Measurements from ENCODE around the gene MAP3K9.
"Not testable (repeated sequence)": the region's sequence is repeated elsewhere in the genome, so short reads cannot be mapped to it uniquely, and the experiment has no call there.

Gene MAP3K9

DNA sequence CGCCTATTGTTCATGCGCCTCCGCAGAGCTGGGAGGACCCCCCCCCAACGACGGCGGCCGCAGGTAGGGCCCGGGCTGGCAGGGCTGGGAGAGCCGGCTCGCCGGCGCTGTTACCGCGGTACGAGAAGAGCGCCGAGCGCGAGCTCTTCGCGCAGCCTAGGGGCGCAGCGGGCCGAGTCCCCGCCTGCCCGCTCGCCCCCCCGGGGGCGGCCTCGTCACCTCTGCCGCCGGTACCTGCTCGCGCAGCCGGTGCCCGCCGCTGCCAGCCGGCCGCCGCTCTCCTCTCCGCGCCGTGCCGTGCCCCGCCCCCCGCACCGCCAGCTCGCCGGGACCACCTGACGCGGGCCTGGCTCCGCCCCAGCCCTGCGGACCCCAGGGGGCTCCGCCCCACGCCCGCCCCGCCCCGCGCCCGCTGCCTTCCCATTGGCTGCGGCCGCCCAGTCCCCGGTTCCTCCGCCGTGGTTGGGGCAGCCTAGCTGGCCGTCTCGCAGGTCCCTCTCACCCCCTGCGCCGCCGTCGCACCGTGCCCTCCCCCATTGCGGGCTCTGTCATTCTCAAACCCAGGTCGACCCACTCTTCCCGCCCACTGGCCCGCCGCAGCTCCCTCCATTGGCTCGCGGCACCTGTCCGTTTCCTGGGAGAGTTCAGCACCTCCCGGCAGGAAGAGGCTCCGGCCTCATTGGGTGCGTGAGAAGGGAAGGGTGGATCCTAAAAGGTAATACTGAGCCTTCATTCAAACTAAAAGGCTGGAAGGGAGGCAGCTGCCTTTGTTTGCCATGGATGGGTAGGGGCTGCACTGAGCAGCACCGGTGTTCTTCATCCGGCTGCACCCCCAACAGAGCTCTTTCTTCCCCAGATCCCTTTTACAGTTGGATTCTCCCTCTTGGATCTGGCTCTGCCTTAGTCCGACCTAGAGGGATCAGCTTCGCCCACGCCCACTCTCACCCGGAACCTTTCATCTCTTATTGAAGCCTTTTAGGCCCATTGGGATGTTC, at the start of gene MAP3K9:
TSS of gene MAP3K9 (minus strand) at position 289 of the 995 bp plus-strand sequence. CDS start 342 bp downstream, outside the sequence.
- DNase-seq = peak; percentile 92

DNA sequence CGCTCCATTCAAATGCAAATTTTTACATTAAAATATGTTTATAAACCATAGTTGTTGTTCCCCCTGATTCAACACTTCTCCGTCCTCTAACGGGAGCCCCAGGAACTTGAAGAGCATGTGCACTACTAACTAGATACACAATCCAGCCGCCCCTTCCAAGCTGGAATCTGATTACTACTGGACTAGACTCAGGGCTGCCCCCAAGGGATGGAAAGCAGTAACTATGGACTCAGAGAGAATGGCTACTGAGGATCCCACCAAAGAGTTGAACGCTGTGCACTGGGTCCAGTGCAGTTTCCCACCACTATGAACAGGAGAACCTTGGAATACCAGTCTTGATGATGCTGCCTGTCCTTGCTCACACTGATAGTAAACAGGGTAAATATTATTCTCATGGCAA, 49.3 kb upstream of the MAP3K9 start:
- DNase-seq = no peak

DNA sequence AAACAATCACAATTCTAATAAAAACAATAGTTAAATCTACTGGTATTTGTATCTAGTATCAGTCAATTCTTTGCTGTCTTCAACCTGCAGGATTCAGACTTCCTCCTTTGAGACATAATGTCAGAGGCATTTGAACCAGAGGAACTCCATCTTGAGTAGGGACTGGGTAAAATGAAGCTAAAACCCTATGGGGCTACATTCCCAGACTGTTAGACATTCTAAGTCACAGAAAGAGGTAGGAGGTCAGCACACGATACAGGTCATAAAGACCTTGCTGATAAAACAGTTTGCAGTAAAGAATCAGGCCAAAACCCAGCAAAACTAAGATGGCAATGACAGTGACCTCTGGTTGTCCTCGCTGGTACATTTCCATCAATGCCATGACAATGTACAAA, 48.2 kb upstream of the MAP3K9 start:
- DNase-seq = no peak

DNA sequence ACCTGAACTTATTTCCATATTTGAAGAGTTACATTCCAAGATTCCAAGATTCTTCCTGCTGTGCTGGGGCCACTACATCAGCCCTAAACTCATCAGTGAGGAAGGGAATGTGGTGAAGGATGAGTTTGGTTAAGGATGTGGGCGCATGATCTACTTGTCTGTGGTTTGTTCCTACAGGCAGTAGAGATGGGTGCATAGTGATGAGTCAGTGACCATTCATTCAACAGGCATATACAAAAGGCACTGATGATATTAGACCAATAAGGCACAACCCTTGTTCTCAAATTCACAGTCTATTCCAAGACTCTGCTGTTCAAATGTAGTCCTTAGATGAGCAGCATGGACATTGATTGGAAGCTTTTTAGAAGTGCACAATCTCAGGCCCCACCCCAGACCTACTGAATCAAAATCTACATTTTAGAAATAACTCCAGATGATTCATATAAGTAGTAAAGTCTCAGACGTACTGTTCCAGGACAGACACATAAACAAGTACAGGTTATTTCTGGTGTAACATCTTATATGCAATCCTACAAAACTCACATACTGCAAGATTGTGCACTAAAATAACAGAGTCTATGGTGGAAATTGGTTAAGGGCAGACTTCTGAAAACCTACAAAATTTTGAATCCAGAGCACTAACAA, 47.7 kb upstream of the MAP3K9 start:
- DNase-seq = no peak

DNA sequence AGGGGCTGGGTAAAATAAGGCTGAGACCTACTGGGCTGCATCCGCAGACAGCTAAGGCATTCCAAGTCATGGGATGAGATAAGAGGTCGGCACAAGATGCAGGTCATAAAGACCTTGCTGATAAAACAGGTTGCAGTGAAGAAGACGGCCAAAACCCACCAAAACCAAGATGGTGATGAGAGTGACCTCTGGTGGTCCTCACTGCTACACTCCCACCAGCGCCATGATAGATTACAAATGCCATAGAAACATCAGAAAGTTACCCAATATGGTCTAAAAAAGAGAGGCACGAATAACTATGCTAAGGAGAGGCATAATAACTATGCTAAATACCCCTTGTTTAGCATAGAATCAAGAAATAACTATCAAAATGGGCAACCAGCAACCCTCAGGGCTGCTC, 46.2 kb upstream of the MAP3K9 start:
- no peak for DNase-seq

DNA sequence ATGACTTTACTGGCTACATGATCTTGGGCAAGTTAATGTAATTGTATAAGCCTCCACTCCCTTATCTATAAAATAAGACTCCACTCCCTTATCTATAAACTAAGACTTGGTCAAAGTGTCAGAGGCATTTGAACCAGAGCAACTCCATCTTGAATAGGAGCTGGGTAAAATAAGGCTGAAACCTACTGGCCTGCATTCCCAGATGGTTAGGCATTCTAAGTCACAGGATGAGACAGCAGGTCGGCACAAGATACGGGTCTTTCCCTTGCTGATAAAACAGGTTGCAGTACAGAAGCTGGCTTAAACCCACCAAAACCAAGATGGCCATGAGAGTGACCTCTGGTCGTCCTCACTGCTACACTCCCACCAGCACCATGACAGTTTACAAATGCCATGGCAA, 44.3 kb upstream of the MAP3K9 start:
- not testable (repeated sequence) for DNase-seq

DNA sequence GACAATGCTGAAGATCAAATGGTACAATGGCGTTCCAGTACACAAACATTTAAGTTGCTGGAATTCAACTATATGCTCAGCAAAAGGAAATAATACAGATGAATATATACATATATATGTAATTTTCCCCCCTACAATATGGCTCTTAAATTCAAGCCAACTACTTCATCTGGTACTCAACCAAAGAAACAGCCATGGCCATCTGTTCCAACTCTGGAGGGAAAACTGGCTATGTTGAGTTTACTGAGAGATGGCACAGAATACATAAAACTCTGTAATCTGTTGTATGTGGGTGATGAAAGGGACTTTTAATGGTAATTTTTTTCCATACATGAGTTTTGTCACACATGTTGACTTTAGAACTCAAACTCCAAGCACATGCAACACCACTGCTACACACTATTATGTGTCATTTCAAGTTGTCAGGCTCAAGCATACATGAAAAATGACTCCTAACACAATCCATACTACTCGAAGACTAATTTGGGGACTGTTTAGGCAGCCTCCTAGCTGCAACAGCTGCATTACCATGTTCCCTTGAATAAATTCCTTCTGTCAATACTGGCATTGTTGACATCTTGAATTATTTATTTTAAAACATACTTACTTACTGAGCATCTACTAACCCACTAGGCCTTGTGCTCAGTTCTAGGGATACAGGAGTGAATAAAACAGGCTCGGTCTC, 38.2 kb upstream of the MAP3K9 start:
- DNase-seq = no peak

DNA sequence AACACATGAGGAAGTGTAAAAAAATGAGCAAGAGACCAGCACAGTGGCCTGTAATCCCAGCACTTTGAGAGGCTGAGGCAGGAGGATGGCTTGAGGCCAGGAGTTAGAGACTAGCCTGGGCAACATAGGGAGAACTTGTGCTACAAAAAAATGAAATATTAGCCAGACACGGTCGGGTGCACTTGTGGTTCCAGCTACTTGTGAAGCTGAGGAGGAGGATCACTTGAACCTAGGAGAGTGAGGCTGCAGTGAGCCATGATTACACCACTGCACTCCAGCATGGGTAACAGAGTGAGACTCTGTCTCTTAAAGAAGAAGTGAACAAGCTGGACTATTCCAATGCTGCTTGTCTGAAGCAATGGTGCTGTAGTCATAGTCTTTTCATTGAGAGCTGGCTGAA, 36.3 kb upstream of the MAP3K9 start:
- no peak for DNase-seq

DNA sequence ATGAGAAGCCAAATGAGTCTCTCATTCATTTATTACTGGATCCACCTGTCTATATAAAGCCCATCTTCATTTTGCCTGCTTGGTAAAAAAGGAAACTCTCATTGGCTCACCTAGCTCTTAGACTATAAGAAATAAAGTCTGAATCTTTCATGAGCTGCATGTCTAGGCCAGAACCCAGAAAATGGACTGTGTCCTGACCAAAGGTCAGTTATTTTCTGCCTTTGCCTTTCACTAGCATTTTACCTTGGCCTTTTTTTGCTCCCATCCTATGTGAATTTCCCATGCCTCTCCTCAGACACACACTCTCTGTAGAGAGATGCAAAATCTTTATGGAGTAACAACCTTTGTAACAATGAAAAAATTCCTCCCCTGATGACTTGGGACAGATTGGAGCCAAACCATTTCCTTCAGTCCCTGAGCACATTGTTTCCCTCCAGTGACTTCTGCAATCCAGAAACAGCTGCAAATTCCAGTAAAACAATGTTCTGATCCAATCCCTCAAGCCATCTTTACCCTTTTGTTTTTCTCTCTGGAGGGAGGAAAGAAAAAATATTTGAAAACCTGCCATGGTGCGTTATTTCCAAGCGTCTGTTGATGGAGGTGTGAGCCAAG, 33.6 kb upstream of the MAP3K9 start:
- DNase-seq = no peak

DNA sequence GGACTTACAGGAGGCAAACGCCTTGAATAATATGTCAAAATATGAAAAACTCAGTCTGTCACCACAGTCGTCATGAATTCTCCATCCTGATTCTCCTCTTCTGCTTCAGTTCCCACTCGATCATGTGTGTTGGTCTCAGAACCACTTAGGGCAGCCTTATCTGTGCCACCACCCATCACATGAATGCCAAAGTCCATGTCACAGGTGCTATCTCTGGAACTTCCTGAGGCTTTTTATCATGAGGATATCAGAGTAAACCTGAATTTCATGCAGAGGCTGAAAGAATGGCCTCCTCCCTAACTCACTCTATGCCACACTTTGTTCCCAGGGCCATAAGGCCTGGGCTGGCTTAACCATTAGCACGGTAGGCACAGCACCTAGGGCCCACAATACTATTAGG, 28.8 kb upstream of the MAP3K9 start:
- no peak for DNase-seq

DNA sequence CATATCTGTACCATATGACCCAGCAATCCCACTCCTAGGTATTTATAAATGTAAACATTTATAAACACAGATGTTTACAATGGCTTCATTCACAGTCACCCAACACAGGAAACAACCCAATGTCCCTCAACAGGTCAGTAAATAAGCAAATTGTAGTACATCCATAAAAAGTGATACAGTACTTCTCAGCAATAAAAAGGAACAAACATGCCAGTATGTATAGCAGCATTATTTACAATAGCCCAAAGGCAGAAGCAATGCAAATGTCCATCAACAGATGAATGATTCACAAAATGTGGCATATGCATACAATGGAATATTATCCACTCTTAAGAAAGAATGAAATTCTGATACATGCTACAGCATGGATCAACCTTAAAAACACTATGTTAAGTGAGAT, 27.6 kb upstream of the MAP3K9 start:
- DNase-seq = no peak

DNA sequence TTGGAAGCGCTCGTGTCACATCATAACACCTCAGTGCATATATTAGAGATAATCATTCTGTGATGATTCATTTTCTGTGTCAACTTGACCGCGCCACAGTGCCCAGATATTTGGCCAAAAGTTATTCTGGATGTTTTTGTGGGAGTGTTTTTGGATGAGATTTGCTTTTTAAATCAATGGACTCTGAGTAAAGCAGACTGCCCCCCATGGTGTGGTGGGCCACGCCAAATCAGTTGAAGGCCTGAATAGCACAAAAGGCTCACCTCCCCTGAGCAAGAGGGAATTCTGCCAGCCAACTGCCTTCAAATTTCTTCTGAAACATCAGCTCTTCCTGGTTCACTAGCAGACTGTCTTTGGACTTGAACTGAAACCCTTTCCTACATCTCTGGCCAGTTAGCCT, 24.6 kb upstream of the MAP3K9 start:
- DNase-seq = no peak

DNA sequence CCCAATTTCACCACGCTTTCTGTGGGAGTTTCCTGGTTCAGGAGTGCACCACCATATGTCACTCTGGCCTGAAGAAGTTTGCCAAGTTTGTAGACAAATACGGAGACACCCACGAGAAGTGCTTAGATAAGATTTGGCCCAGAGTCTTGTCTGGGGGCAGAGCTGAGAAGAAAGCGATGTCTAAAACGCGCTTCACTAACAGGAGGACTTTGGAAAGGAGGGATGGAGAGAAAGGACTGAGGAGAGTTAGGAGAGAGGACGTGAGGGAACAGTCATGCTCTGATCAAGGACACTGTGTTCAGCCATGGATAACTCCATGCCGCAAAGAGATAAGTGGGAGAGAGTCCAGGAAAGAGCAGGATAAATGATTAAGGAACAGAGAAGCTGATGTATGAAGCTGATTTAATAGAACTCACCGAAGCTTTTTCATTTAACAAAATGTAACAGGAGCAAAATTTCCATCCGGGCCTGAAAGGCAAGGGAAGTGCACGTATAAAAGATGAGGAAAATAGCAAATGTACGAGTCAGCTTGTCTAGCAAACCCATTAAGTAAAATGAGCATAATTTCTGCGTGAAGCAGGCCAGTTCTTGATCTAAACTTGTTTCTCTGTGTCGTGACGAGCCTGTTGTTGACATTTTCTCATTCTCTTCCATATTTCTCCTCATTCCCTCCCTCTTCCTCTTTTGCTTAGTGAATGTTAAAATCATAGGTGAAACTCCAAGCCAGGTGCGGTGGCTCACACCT, 23.4 kb upstream of the MAP3K9 start:
- DNase-seq = no peak

DNA sequence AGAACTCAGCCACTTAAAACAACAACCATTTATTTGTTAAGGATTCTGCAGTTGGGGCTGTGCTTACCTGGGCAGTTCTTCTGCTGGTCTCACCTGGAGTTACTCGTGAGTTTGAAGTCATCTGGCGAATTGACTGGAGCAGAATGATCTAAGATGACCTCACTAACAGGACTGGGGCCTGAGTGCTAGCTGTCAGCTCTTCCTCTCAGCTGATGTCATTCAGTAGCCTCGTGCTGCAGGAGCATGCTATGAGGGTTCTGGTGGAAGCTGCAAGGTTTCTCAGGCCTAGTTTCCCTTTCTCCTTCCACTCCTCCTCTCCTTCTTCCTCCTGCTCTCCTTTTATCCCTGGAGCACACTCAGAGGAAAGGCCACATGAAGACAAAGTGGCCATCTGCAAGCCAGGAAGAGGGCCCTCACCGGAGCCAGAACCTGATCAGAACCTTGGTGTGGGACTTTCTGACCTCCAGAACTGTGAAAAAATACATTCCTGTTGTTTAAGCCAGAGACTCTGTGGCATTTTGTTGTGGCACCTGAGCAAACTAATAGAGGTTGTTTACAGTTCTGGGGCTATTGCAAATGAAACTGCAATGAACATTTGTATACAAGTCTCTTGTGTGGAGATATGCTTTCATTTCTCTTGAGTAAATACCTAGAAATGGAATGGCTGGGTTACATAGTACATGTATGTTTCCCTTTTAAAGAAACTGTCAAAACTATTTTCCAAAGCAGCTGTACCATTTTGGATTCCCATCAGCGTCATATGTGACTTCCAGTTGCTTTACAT, 21.9 kb upstream of the MAP3K9 start:
- DNase-seq = no peak

DNA sequence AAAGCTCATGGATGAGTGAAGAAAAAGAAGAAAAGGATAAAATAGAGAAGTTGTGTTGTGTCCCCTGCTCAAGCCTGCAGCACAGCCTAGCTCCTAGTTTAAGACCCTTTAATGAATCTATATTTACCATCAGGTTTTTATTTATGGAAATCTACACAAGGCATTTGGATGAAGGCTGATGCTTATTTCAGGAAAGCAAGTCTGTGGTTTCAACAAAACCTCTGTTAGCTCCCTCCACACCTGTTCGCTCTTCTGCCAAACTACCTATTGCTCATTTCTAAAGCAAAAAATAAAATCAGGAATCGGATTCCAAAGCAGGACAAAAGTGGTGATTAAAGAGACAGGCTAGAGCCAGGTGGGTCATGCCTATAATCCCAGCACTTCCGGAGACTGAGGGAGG, 18.9 kb upstream of the MAP3K9 start:
- DNase-seq = no peak

DNA sequence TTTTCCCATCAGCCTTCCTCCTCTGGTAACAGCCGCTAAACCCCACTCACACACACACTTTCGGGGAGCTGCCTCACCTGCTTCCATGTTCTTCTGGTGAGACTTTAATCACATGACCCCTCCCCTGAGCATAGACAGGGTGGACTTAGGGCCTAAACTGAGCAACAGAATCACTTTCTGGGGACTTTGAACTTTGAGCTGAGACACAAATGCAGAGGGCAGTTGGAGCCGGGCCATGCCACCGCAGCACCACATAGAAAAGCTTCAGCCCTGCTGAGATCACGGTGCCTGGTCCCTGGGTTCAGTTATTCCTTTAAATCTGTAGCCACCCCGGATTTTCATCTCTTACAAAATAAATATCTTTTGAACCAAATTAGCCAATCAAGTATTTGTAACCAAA, 18.4 kb upstream of the MAP3K9 start:
- no peak for DNase-seq

DNA sequence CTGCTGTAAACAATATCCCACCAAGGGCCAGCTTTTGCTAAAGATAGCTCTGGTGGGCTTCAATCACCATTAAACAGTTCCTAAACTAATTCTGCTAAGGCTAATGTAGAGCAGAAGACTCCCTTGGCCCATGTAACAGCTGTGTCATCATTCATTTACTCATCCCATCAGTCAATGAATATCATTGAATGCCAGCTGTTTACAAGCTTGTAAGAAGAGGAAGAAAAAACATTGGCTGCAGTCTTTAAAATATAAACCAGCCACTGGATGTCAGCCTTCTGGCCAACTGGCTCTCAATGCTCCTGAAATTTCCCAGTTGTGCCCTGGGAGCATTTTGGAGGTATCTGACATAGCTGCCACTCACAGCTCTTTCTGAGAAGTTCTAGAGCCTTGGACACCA, 18.0 kb upstream of the MAP3K9 start:
- DNase-seq = no peak

DNA sequence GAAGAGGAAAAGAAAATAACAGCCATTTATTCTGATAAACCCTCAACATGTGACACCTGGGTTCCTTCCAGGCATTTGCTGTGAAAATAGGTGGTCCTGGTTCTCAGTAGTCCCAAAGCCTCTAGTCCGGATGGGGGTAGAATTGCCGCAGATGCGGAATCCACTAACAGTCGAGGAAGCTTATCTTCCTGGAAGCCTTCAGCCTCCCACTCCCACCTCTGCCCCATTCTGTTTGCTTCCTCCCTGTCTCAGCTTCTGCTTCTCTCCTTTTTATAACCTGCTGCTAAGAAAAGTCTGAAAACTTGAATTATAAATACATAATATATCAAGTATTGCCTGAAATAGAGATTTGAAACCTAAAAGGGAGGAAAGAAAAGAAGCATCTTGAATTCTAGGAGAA, 14.0 kb upstream of the MAP3K9 start:
- DNase-seq = no peak

DNA sequence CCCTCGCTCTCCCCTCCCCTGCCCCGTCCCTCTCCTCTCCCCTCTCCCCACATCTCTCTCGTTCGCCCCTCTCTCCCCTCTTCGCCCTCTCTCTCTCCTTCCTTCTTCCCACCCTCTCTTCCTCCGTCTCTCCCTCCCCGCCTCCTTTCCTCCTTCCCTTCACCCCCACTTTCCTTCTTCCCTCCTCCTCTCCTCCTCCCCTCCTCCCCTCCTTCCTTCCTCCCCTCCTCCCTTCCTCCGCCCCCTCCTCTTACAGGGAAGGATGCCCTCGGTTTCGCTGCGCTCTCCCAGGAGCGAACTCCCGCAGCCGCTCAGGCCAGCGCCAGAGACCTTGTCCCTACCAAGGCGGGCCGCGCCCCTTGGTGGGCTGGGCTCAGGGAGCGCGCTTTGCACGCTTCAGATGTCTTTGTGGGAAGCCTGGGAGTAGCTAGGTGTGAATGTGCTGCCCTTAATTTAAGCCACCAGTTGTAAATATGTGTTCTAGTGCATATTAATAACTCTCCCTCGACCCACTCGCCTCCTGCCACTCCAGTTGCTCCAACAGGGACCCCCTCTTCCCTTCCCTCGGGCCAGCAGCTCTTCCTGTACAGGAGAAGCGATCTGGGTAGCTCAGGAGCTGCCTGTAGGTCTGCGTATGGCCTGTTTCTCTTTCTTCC, 13.3 kb upstream of the MAP3K9 start:
- peak; percentile 8 for DNase-seq

DNA sequence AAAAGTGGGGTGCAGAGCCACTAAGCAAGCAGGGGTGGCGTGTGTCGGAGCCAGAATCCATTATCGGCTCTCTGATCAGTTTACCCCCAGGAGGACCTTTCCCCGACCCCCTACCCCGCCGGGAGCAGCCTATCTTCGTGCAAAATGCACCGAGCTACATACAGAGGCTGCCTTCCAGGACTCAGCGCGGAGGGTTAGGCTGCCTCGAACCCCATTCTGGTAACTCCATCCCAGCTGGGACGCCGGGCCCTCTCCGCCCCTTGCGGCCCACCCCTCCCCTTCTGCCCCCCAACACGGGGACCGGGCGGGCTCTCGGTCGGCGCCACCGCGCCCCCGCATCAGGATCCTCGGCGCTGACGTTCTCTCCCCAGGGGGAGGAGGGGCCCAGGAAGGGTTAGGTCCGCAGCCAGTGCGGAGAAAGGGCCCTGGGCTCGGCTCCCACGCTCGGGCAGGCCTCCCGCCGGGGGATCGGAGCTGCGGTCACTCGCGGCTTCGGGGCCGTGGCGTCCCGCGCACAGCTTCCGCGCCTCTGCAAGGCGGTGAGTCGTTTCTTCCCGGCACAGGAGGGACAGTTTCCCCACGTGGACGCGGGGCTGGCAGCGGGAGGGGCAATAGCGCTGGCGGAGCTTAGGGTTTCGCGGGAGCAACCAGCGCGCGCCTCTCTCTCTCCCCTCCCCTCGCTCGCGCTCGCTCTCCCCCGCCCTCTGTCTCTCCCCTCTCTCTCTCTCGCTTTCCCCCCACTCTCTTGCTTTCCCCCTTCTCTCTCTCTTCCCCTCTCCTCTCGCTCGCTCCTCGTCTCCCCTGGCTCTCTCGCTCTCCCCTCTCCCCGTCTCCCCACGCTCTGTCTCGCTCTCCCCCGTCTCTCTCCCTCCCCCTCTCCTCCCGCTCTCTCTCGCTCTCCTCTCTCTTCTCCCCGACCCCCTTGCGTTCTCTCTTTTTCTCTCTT, 12.5 kb upstream of the MAP3K9 start:
- peak; percentile 73 for DNase-seq
